T-helper 2 cell (primary cell): Measurements from ENCODE around the gene WNT7A.

Experiments used
- DNase-seq, 5 experiments: peaks; one replicate each; pipeline versions ENCODE4 v3.0.0 to v3.0.0-alpha.2; 2012 to 2022

WNT7A gene

DNA sequence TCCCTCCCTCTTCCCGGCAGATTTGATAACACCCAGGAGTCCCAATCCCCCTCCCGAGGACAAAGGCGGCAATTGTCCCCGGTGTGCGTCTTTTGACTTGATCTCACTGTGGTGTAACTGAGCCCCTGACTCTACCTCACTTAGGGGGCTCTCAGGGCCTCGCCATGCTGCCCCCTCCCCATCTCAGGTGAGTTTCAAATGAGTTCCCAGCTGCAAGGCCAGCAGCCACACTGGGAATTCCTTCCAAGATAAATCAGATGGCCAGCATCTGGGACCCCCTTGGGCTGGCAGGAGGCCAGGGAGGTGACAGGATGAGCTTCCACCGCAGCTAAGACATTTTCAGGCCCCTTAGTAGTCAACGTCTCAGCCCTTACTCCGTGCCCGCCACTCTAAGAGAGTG lies 35.0 kb downstream of the WNT7A start:
- DNase-seq = no peak

DNA sequence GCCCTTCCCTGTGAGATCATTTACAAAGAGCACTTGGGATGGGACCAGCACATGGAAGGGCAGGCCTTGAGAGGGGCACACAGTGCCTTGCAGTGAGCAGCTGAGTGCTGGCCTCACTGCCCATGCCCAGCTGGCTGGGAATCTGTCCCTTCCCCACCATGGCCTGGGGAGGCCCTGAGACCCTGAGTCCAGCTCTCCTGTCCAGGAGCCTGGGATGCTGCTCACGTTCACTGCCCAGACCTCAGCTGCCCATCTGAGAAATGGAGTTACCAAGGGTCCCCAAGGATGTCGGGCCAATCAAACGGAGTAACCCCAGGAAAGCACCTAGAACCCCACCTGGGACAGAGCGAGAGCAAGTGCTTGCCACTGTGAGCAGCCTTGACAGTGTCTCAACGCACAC lies 35.6 kb downstream of the WNT7A start:
- DNase-seq = no peak

DNA sequence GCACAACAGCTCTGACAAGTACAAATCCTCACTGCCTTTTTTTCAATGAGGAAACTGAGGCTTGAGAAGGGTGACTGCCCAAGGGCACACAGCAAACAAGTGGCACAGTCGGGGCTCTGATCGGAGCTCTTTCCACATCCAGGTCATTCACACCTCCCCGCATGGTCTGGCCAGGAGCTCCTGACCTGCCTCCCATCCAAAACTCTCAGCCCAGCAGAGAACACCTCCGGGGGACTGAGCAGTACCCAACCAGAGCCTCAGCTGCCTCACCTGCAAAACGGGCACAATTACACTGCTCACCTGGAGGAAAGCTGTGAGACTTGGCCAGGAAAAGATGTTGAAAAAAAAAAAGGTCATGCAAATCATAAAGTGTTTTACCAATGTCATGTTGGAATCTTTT lies 36.5 kb downstream of the WNT7A start:
- no peak for DNase-seq

DNA sequence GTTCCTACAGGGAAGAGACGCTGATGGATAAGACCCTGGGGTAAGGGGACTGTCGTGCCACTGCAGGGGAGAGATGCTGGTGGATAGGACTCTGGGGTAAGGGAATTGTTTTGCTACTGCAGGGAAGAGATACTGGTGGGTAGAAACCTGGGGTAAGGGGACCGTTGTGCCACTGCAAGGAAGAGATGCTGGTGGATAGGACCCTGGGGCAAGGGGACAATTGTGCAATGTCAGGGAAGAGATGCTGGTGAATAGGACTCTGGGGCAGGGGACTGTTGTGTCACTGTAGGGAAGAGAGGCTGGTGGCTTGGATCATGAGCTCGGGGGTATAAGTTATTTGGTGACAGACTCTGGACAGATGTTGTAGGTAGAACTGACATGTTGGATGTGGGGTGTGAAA lies 37.6 kb downstream of the WNT7A start:
- no peak for DNase-seq

GRCh38 chr3:13841826-13842225 lies 38.0 kb downstream of the WNT7A start:
- DNase-seq = no peak

GRCh38 chr3:13841141-13841540 lies 38.7 kb downstream of the WNT7A start:
- DNase-seq = no peak

- DNase-seq = no peak
Measured at GRCh38 chr3:13840456-13840855, 39.4 kb downstream of the WNT7A start.

DNA sequence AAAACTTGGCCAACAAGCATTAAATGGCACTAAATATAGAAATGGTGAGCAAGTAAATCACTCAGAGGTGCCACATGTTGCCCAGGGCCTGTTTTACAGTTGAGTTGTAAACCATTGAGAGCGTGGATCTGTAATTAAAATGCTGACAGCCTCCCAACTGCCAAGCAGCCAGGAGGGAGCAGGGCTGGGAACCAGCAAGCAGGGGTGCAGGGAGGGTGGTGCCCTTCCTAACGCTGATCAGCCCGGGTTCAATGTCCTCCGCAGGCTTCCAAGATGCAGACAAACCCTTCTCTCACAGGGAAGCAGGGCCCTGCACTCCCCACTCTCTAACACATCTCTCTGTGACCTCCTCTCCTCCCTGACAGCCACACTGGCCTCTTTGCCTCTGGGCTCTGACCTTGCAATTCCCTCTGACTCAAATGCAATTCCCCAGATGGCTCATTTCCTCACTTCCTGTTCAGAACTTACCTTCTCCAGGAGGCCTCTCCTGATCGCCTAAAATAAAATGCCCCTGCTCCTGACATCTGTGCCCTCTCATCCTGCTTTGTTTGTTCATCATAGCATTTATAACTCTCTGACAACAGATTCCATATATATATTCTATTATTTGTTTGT lies 40.0 kb downstream of the WNT7A start:
- no peak for DNase-seq

- no peak for DNase-seq
Measured at GRCh38 chr3:13839253-13839652, 40.6 kb downstream of the WNT7A start.

- DNase-seq = no peak
Measured at GRCh38 chr3:13838421-13838820, 41.5 kb downstream of the WNT7A start.

DNA sequence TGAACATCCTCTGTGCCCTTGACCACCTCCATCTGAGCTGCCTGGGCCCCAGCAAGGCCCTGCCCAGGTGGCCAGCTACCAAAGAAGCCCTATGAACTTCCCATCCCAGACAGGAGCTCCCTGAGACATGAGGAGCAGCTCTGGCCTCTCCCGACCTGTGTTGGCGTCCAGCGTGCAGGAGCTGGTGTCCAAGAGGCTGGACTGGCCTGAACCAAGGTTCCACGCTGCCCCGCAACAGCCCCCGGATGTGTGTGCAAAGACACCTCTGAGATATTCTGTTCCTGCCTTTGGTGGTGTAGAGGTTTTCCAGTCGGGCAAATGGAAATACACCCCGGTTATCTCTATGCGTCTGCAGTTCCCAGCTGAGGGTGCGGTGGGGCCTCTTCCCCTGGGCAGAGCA lies 42.1 kb downstream of the WNT7A start:
- DNase-seq = no peak

DNA sequence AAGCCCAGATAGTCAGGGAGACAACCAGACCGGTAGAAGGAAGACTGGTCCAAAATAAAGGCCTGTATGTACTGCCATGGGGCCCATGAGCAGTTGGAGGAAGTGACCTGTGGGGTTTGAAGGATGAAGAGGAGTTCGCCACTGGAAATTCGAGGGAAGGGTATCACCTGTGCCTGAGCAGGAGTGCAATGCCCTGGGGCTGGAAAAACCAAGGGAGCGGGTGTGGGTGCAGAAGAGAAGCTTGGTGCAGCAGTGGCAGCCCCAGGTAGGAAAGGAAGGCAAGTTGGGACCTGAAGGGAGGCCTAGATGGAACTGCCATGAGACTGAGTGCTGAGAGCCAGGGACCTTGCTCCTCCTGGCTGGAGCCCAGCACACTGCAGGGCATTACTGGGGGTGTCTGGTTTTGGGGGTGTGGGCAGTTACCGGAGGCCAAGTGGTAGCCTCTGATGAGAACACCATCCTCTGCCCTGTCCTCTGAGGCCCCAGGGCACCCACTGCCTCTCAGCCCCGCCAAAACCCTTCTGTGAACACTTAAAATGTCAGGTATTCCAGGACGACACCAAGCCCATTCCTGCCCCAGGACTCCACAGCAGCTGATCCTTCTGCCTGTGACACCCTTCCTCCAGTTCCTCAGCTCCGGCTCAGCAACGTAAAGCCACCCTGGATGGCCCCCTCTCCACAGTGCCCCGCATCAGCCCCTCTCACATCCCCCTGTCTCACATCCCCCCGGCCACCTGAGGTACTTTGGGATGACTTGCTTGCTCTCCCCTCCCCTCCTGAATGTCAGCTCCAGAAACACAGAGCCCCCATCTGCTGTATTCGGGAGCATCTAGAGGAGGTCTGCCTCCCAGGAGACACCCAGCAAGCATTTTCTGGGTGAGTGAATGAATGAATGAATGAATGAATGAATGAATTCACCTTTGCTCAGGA lies 42.9 kb downstream of the WNT7A start:
- no peak for DNase-seq

- DNase-seq = no peak
Measured at GRCh38 chr3:13835246-13835645, 44.6 kb downstream of the WNT7A start.

- no peak for DNase-seq
Measured at GRCh38 chr3:13834258-13835035, 45.4 kb downstream of the WNT7A start.

GRCh38 chr3:13833506-13834257 lies 46.2 kb downstream of the WNT7A start:
- DNase-seq = no peak

DNA sequence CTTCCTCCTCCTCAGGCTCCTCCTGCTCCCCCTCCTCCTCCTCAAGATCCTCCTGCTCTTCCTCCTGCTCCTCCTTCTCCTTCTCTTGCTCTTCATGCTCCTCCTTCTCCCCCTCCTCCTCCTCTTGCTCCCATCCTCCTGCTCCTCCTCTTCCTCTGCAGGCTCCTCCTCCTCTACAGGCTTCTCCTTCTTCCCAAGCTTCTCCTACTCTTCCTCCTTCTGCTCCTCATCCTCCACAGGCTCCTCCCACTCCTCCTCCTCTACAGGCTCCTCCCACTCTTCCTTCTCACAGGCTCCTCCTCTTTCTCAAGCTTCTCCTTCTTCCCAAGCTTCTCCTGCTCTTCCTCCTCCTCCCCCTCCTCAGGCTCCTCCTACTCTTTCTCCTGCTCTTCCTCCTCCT lies 47.7 kb downstream of the WNT7A start:
- DNase-seq = no peak

DNA sequence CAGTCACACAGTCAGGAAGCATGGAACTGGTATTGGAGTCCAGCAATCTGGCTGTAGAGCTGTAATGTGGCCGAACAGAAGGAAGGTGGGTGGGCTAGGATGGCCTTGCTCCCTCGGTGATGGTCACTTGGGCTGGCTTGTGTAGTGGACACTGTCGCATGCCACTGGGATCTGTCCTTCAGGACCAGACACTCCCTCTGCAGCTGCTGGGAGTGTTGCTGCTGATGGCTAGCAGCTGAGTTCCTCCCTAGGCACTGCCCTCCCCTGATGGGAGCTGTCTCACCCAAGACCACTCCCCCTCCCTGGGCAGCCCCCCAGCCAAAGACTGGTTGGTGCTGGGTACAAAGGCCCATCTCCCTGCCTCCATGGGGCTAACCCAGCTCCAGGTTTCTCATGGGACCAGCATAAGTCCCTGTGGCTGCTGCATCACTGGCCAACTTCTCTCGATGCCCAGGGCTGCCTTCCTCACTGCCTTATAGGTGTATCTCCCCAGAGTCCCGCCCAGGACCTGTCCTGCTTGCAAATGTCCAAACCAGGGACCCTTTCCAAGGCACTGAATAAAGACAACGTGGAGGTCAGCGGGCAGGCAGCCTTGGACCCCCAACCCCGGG lies 48.4 kb downstream of the WNT7A start:
- DNase-seq = no peak

GRCh38 chr3:13829311-13829710 lies 50.6 kb downstream of the WNT7A start:
- DNase-seq = no peak

GRCh38 chr3:13828501-13829265 lies 51.2 kb downstream of the WNT7A start:
- no peak for DNase-seq

GRCh38 chr3:13827699-13828098 lies 52.2 kb downstream of the WNT7A start:
- DNase-seq = no peak

DNA sequence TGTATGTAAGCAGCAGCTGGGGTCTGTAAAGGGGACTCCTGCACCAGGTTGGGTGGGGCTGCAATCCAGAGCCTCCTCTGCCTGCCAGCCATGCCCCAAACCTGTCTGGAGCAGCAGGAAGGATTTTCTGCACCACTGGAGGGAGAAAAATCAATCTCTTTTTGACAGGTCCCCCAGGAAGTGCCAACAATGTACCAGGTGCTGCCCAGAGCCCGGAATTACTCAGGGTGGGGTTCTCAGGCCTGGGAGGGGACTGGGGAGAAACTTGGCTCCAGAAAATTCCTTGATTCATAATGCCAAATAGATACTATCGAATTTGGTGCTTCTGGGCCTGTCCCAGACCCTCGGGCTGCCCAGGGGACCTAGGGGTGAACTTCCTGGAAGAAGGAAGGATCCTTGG lies 52.6 kb downstream of the WNT7A start:
- no peak for DNase-seq

GRCh38 chr3:13826672-13827071 lies 53.2 kb downstream of the WNT7A start:
- DNase-seq = no peak
